HepG2 (cell line): ENCODE data around the gene SMKR1. TPM values are rescaled to one million over a fixed set of nuclear protein-coding genes. Genes with fewer than 3 reads are reported as not detected.
"Not testable (repeated sequence)": the region's sequence is repeated elsewhere in the genome, so short reads cannot be mapped to it uniquely, and the experiment has no call there.

Experiments
- ATAC-seq: fragments of 200-7000 bp; cut with Tn5 transposase; 3 replicates; pipeline ENCODE4 v1.9.1; 2020; ENCODE audit warnings: mild to moderate bottlenecking, moderate library complexity
- BruUV-seq: library from RNA; stranded (reverse); fragments of 400-500 nt; replicated peaks from 2 replicates; lab custom pipeline; 2021; lab: Mats Ljungman, UMichigan
- CTCF ChIA-PET: fragments of 300-600 bp; formaldehyde crosslinking; extraction: SDS; loops from one replicate; lab custom pipeline; 2021; ENCODE audit warnings: low total read pairs, inconsistent platforms, low intra/inter-chr PET ratio; lab: Yijun Ruan, JAX
- POLR2A ChIA-PET: fragments of 350-600 bp; sonication (Branson Sonifier 250); formaldehyde crosslinking; loops from one replicate; lab custom pipeline; 2020; ENCODE audit warnings: antibody characterized with exemption, inconsistent platforms; lab: Yijun Ruan, JAX
- DNase-seq: peaks from one replicate; pipeline ENCODE4 v3.0.0-alpha.2; 2015; ENCODE audit warnings: low spot score
- FAIRE-seq: peaks from 3 replicates; lab custom pipeline; 2011; peaks lifted over from hg19 to GRCh38; lab: Jason Lieb, UNC
- H2AFZ ChIP-seq: one replicate; pipeline ENCODE4 v1.6.1; 2011; ENCODE audit warnings: low read length, inconsistent platforms
- H3K27ac ChIP-seq: fragments of 300-600 bp; 3 replicates; pipeline ENCODE4 v1.8.0; 2011; ENCODE audit warnings: mixed run types, mild to moderate bottlenecking, mixed read lengths, low read length, inconsistent platforms; ENCODE audit not compliant: insufficient read depth; ENCODE audit errors: extremely low read length
- H3K27me3 ChIP-seq, 2 experiments: fragments of 200-600 bp in 1 of 2; 2 replicates in 1 of 2; 3 replicates in 1 of 2; pipeline versions ENCODE4 v1.6.0 to v1.8.0; 2011; ENCODE audit warnings: low read length in 2 of 2, mild to moderate bottlenecking in 2 of 2, moderate library complexity in 2 of 2, inconsistent platforms in 1 of 2; ENCODE audit not compliant: insufficient read depth in 2 of 2, control insufficient read depth in 1 of 2
- H3K36me3 ChIP-seq, 2 experiments: fragments of 200-600 bp in 1 of 2; replicated peaks in 1 of 2; 2 replicates in 1 of 2; 3 replicates in 1 of 2; pipeline versions ENCODE4 v1.5.1 to v1.8.0; 2011; ENCODE audit warnings: low read length in 2 of 2, inconsistent platforms in 1 of 2; ENCODE audit not compliant: insufficient read depth in 2 of 2, control insufficient read depth in 1 of 2
- H3K4me1 ChIP-seq: 2 replicates; pipeline ENCODE4 v1.5.1; 2012; ENCODE audit warnings: low read length, inconsistent platforms; ENCODE audit not compliant: insufficient read depth
- H3K4me2 ChIP-seq: 2 replicates; pipeline ENCODE4 v1.6.0; 2011; ENCODE audit warnings: low read depth, low read length, inconsistent platforms
- H3K4me3 ChIP-seq, 3 experiments: fragments of 200-600 bp in 1 of 3; sonication (generic), shearing (Covaris generic) in 1 of 3; replicated peaks in 1 of 3; 2 replicates each; pipeline ENCODE4 v1.5.1; 2011 to 2016; ENCODE audit warnings: low read length in 3 of 3, inconsistent platforms in 2 of 3, low read depth in 2 of 3, mild to moderate bottlenecking in 2 of 3, control low read depth in 1 of 3, mixed read lengths in 1 of 3; ENCODE audit not compliant: insufficient read depth in 1 of 3
- H3K79me2 ChIP-seq: one replicate; pipeline ENCODE4 v1.6.1; 2011; ENCODE audit warnings: low read length, inconsistent platforms; ENCODE audit not compliant: insufficient read depth
- H3K9ac ChIP-seq: 2 replicates; pipeline ENCODE4 v1.6.0; 2011; ENCODE audit warnings: mild to moderate bottlenecking, low read depth, low read length, inconsistent platforms; ENCODE audit not compliant: insufficient read depth
- H3K9me3 ChIP-seq: 2 replicates; pipeline ENCODE4 v1.5.1; 2012; ENCODE audit warnings: mild to moderate bottlenecking, low read length
- H4K20me1 ChIP-seq: 2 replicates; pipeline ENCODE4 v1.6.0; 2011; ENCODE audit warnings: inconsistent platforms, mild to moderate bottlenecking, low read length, moderate library complexity; ENCODE audit not compliant: insufficient read depth
- CEBPB ChIP-seq: IDR thresholded peaks from 2 replicates; pipeline ENCODE4 v1.6.1; 2011; ENCODE audit warnings: low read depth, low read length, improper control_type of control experiment, borderline replicate concordance
- HOXD1 ChIP-seq: sonication (generic); formaldehyde crosslinking; IDR thresholded peaks from 2 replicates; pipeline ENCODE4 v1.5.0; 2020; ENCODE audit warnings: missing genetic modification reagents
- KAT8 ChIP-seq: IDR thresholded peaks from 2 replicates; pipeline ENCODE4 v1.6.1; 2016; ENCODE audit warnings: missing genetic modification reagents, missing compliant biosample characterization
- KLF12 ChIP-seq: sonication (generic); formaldehyde crosslinking; IDR thresholded peaks from 2 replicates; pipeline ENCODE4 v1.4.0; 2020; ENCODE audit warnings: missing genetic modification reagents, borderline replicate concordance
- SALL2 ChIP-seq: sonication (generic); formaldehyde crosslinking; IDR thresholded peaks from 2 replicates; pipeline ENCODE4 v1.8.1; 2023; ENCODE audit warnings: mild to moderate bottlenecking, missing genetic modification reagents, inconsistent platforms
- SNRNP70 ChIP-seq: fragments of 200-400 bp; formaldehyde crosslinking; IDR thresholded peaks from 2 replicates; pipeline ENCODE4 v1.6.1; 2017; ENCODE audit warnings: mild to moderate bottlenecking, low read depth, low read length, moderate library complexity
- THYN1 ChIP-seq: sonication (generic); formaldehyde crosslinking; IDR thresholded peaks from 2 replicates; pipeline ENCODE4 v1.8.1; 2023; ENCODE audit warnings: low read depth, mild to moderate bottlenecking, moderate library complexity, missing genetic modification reagents, borderline replicate concordance
- TMF1 ChIP-seq: sonication (generic); formaldehyde crosslinking; IDR thresholded peaks from 2 replicates; pipeline ENCODE4 v1.8.1; 2022; ENCODE audit warnings: low read depth, missing genetic modification reagents
- U2AF2 ChIP-seq: fragments of 200-400 bp; formaldehyde crosslinking; IDR thresholded peaks from 2 replicates; pipeline ENCODE4 v1.6.1; 2017; ENCODE audit warnings: low read depth, mild to moderate bottlenecking, low read length
- ZNF775 ChIP-seq: sonication (generic); formaldehyde crosslinking; IDR thresholded peaks from 2 replicates; pipeline ENCODE4 v1.4.0; 2020; ENCODE audit warnings: missing genetic modification reagents, mild to moderate bottlenecking, moderate library complexity, borderline replicate concordance
- WGBS: methylation state at CpG from one replicate; pipeline ENCODE4 v1.1.6; 2017; ENCODE audit warnings: low lambda C conversion rate; 5-methylcytosine and 5-hydroxymethylcytosine counted together
- in situ Hi-C: cut with HindIII; loops from 2 replicates; pipeline ENCODE4 v1.10.0; 2017; ENCODE audit warnings: low pct_unique_long_range_greater_than_20kb; ENCODE audit not compliant: extremely low pct_ligation_motif_present
- intact Hi-C: fragments of 100-400 bp; cut with micrococcal nuclease; formaldehyde crosslinking; loops from one replicate; pipeline ENCODE4 v1.10.0; 2022; ENCODE audit not compliant: unreplicated experiment
- polyA plus RNA-seq, 8 experiments: library from polyadenylated mRNA; depleted of rRNA in 3 of 8; stranded (reverse) in 7 of 8; unstranded in 1 of 8; fragments of >200 nt; fragmentation: Illumina TruSeq in 4 of 8; extraction: Trizol in 4 of 8; gene quantifications; 2 replicates each; pipeline versions ENCODE4 v1.2.1 to v1.2.3, GENCODE V29; 2011 to 2016; ENCODE audit warnings: low read depth in 4 of 8, missing spikeins in 1 of 8, mixed read lengths in 1 of 8; ENCODE audit not compliant: insufficient read depth in 1 of 8
- total RNA-seq, 5 experiments: library from RNA; depleted of rRNA; stranded (reverse); fragments of >200 nt; fragmentation: Illumina TruSeq; extraction: Trizol; gene quantifications; 2 replicates each; pipeline ENCODE4 v1.2.3, GENCODE V29; 2016; ENCODE audit warnings: low read depth in 1 of 5

SMKR1 gene
- total and polyA plus RNA-seq, 2 of the 13 experiments (the other 11 are each of a cell fraction or from before 2014, with no cell fraction given) = 0.07 TPM; not detected in 1

GRCh38 chr7:129476398-129476797 lies 25.9 kb upstream of the SMKR1 start:
- H3K36me3 ChIP-seq, H3K9ac ChIP-seq, POLR2A ChIA-PET, H3K4me1 ChIP-seq, H4K20me1 ChIP-seq, DNase-seq, H3K4me3 ChIP-seq, BruUV-seq, H3K9me3 ChIP-seq, in situ Hi-C loops, CTCF ChIA-PET, H3K27me3 ChIP-seq, H3K79me2 ChIP-seq, H3K27ac ChIP-seq, H2AFZ ChIP-seq, H3K4me2 ChIP-seq, FAIRE-seq, intact Hi-C loops, ATAC-seq: not testable (repeated sequence)
- 98% methylated on average over 22 of the region's 27 CpGs for WGBS

GRCh38 chr7:129479831-129480230 lies 22.5 kb upstream of the SMKR1 start:
- in situ Hi-C loops (no loop called here), intact Hi-C loops (no loop called here)
- Histone ChIP-seq H3K27me3 (no peaks in the 10 kb centered on the region), H3K79me2 (no peaks in the 10 kb centered on the region), H3K9me3 (no peaks in the 10 kb centered on the region), H3K4me2 (no peak overlapping the region), H3K4me3 (no peak overlapping the region), H4K20me1 (no peaks in the 10 kb centered on the region), H2AFZ (no peak overlapping the region), H3K4me1 (no peaks in the 10 kb centered on the region), H3K9ac (no peak overlapping the region), H3K27ac (no peak overlapping the region), H3K36me3 (no peaks in the 10 kb centered on the region; a peak in 1 of 5 replicates)
- ChIA-PET POLR2A (no interaction called here), CTCF (no interaction called here)
- BruUV-seq = no TSS peak
- 95% methylated on average over 1 of the region's 1 CpG for WGBS
- TF ChIP-seq KLF12 (CRISPR knock-in tag) (no peak), U2AF2 (no peak), KAT8 (CRISPR knock-in tag) (no peak), ZNF775 (no peak), SNRNP70 (no peak), THYN1 (no peak), TMF1 (CRISPR knock-in tag) (no peak), SALL2 (CRISPR knock-in tag) (no peak), CEBPB (no peak), HOXD1 (CRISPR knock-in tag) (no peak)
- no peak for ATAC-seq
- DNase-seq = no peak
- FAIRE-seq = no peak
